HG03565 (cell line): ENCODE data around the gene PALLD.
A peak's percentile ranks its signal among the peaks of the same experiment; 100 is the strongest.

ENCODE experiments used
- ATAC-seq: cut with Tn5 transposase; IDR thresholded peaks from one replicate; pipeline ENCODE4 v1.9.1; 2021; ENCODE audit warnings: mild to moderate bottlenecking, moderate library complexity; ENCODE audit not compliant: unreplicated experiment

The PALLD gene

GRCh38 chr4:168880811-168881595 is 384.2 kb downstream of the PALLD start:
- peak; percentile 55 for ATAC-seq

- ATAC-seq = no peak
These were observed 385.0 kb downstream of the PALLD start for GRCh38 chr4:168881781-168882420.

- no peak for ATAC-seq
These were observed 385.9 kb downstream of the PALLD start for GRCh38 chr4:168882650-168883233.

GRCh38 chr4:168883513-168883912 is 386.7 kb downstream of the PALLD start:
- ATAC-seq = no peak

GRCh38 chr4:168884251-168885124 is 387.6 kb downstream of the PALLD start:
- ATAC-seq = no peak

- no peak for ATAC-seq
These were observed 388.5 kb downstream of the PALLD start for GRCh38 chr4:168885400-168885799.

GRCh38 chr4:168886351-168886750 is 389.5 kb downstream of the PALLD start:
- no peak for ATAC-seq

- no peak for ATAC-seq
These were observed 391.0 kb downstream of the PALLD start for GRCh38 chr4:168887809-168888208.

GRCh38 chr4:168888715-168889215 is 391.9 kb downstream of the PALLD start:
- ATAC-seq = no peak

GRCh38 chr4:168891086-168891485 is 394.2 kb downstream of the PALLD start:
- ATAC-seq = no peak

GRCh38 chr4:168891688-168892087 is 394.8 kb downstream of the PALLD start:
- no peak for ATAC-seq

- ATAC-seq = no peak
These were observed 395.6 kb downstream of the PALLD start for GRCh38 chr4:168892475-168892874.

- no peak for ATAC-seq
These were observed 396.4 kb downstream of the PALLD start for GRCh38 chr4:168893205-168893604.

- ATAC-seq = no peak
These were observed 397.0 kb downstream of the PALLD start for GRCh38 chr4:168893807-168894206.

- ATAC-seq = no peak
These were observed 403.2 kb downstream of the PALLD start for GRCh38 chr4:168900080-168900479.

- no peak for ATAC-seq
These were observed 410.4 kb downstream of the PALLD start for GRCh38 chr4:168907119-168907698.

GRCh38 chr4:168908093-168908492 is 411.2 kb downstream of the PALLD start:
- ATAC-seq = no peak

- no peak for ATAC-seq
These were observed 412.0 kb downstream of the PALLD start for GRCh38 chr4:168908851-168909273.

GRCh38 chr4:168914095-168914494 is 417.2 kb downstream of the PALLD start:
- ATAC-seq = no peak

- no peak for ATAC-seq
These were observed 420.4 kb downstream of the PALLD start for GRCh38 chr4:168917138-168917779.
